Measurements from ENCODE around the gene NMRAL1.

NMRAL1 gene

GRCh38 chr16:4465977-4466779, 8.2 kb downstream of the NMRAL1 start:
- no peak for DNase-seq (ENCODE audit: low read depth)

- no peak for DNase-seq (ENCODE audit: low read depth)
These were observed 10.8 kb downstream of the NMRAL1 start for GRCh38 chr16:4463522-4464163.

GRCh38 chr16:4461250-4462085, 13.0 kb downstream of the NMRAL1 start:
- DNase-seq (ENCODE audit: low read depth) = no peak

- no peak for DNase-seq (ENCODE audit: low read depth)
These were observed 13.5 kb downstream of the NMRAL1 start for GRCh38 chr16:4460936-4461249.

- no peak for DNase-seq (ENCODE audit: low read depth)
These were observed 18.5 kb downstream of the NMRAL1 start for GRCh38 chr16:4455951-4456350.

- DNase-seq (ENCODE audit: low read depth) = no peak
These were observed 19.3 kb downstream of the NMRAL1 start for GRCh38 chr16:4455081-4455480.

- no peak for DNase-seq (ENCODE audit: low read depth)
These were observed 19.8 kb downstream of the NMRAL1 start for GRCh38 chr16:4454623-4455022.

- no peak for DNase-seq (ENCODE audit: low read depth)
These were observed 21.8 kb downstream of the NMRAL1 start for GRCh38 chr16:4452674-4453073.

GRCh38 chr16:4450931-4451519, 23.4 kb downstream of the NMRAL1 start:
- DNase-seq (ENCODE audit: low read depth) = peak; percentile 68

GRCh38 chr16:4450430-4450829, 24.0 kb downstream of the NMRAL1 start:
- DNase-seq (ENCODE audit: low read depth) = no peak

GRCh38 chr16:4443986-4444385, 30.4 kb downstream of the NMRAL1 start:
- DNase-seq (ENCODE audit: low read depth) = no peak

GRCh38 chr16:4443271-4443670, 31.2 kb downstream of the NMRAL1 start:
- DNase-seq (ENCODE audit: low read depth) = no peak

- DNase-seq (ENCODE audit: low read depth) = no peak
These were observed 32.1 kb downstream of the NMRAL1 start for GRCh38 chr16:4442371-4442770.

GRCh38 chr16:4437366-4437765, 37.1 kb downstream of the NMRAL1 start:
- DNase-seq (ENCODE audit: low read depth) = no peak

GRCh38 chr16:4435337-4436067, 38.9 kb downstream of the NMRAL1 start:
- no peak for DNase-seq (ENCODE audit: low read depth)

GRCh38 chr16:4433914-4434787, 40.3 kb downstream of the NMRAL1 start:
- no peak for DNase-seq (ENCODE audit: low read depth)

- no peak for DNase-seq (ENCODE audit: low read depth)
These were observed 41.2 kb downstream of the NMRAL1 start for GRCh38 chr16:4433228-4433627.

GRCh38 chr16:4431023-4431422, 43.4 kb downstream of the NMRAL1 start:
- no peak for DNase-seq (ENCODE audit: low read depth)

GRCh38 chr16:4428500-4428899, 45.9 kb downstream of the NMRAL1 start:
- DNase-seq (ENCODE audit: low read depth) = no peak

GRCh38 chr16:4426722-4427372, 47.6 kb downstream of the NMRAL1 start:
- DNase-seq (ENCODE audit: low read depth) = no peak

All from fibroblast of the conjunctiva (primary cell).